Lower leg skin (tissue), 3 donors: ENCODE measurements around the gene ZNF853.

Source experiments
- POLR2A ChIP-seq, 2 donors: fragments of 450-650 bp; IDR thresholded peaks; one replicate each; pipeline ENCODE4 v1.6.1; 2016 to 2017; ENCODE audit warnings: antibody characterized with exemption in 2 of 2, mild to moderate bottlenecking in 1 of 2, moderate library complexity in 1 of 2
- TF ChIP-seq, protein P1 (sequence below), 3 donors: fragments of 450-650 bp; IDR thresholded peaks; one replicate each; pipeline ENCODE4 v1.5.1; 2016; ENCODE audit warnings: antibody characterized with exemption in 3 of 3, mild to moderate bottlenecking in 3 of 3, moderate library complexity in 2 of 3

GRCh38 chr7:6636741-6637543 lies 21.5 kb downstream of the ZNF853 start, which contains the start of gene ZNF316:
- TF ChIP-seq, protein P1, sequence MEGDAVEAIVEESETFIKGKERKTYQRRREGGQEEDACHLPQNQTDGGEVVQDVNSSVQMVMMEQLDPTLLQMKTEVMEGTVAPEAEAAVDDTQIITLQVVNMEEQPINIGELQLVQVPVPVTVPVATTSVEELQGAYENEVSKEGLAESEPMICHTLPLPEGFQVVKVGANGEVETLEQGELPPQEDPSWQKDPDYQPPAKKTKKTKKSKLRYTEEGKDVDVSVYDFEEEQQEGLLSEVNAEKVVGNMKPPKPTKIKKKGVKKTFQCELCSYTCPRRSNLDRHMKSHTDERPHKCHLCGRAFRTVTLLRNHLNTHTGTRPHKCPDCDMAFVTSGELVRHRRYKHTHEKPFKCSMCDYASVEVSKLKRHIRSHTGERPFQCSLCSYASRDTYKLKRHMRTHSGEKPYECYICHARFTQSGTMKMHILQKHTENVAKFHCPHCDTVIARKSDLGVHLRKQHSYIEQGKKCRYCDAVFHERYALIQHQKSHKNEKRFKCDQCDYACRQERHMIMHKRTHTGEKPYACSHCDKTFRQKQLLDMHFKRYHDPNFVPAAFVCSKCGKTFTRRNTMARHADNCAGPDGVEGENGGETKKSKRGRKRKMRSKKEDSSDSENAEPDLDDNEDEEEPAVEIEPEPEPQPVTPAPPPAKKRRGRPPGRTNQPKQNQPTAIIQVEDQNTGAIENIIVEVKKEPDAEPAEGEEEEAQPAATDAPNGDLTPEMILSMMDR (IDR thresholded peaks at IDR 0.05): no peak
- TF ChIP-seq POLR2A (IDR thresholded peaks at IDR 0.05): peak in 1 of 2 donors; percentile 32
